H1 (cell line): ENCODE results near the gene ZNF831. TPM values are rescaled to one million over a fixed set of nuclear protein-coding genes. Genes with fewer than 3 reads are reported as not detected.

Experiments
- CTCF ChIA-PET: fragments of 300-600 bp; sonication (Branson Sonifier 250); formaldehyde crosslinking; loops from one replicate; lab custom pipeline; 2021; ENCODE audit not compliant: partially characterized antibody; lab: Charles Lee
- POLR2A ChIA-PET: fragments of 300-600 bp; sonication (Branson Sonifier 250); formaldehyde crosslinking; loops from one replicate; lab custom pipeline; 2021; ENCODE audit warnings: inconsistent platforms; ENCODE audit not compliant: partially characterized antibody; lab: Charles Lee
- DNase-seq, 2 experiments: peaks; one replicate each; pipeline versions ENCODE4 v3.0.0 to v3.0.0-alpha.2; 2010 to 2022; ENCODE audit warnings: low spot score in 2 of 2, low read depth in 1 of 2, mixed read lengths in 1 of 2
- FAIRE-seq: peaks from 2 replicates; lab custom pipeline; 2011; peaks lifted over from hg19 to GRCh38; lab: Jason Lieb, UNC
- H2AFZ ChIP-seq: 2 replicates; pipeline ENCODE4 v1.8.1; 2012; ENCODE audit warnings: low read length, inconsistent platforms
- H2AK5ac ChIP-seq: 2 replicates; pipeline ENCODE4 v1.6.1; 2013; ENCODE audit warnings: low read depth, low read length
- H2BK120ac ChIP-seq: replicated peaks from 2 replicates; pipeline ENCODE3; 2013; ENCODE audit warnings: low read depth, low read length, inconsistent platforms
- H2BK12ac ChIP-seq: 2 replicates; pipeline ENCODE4 v1.6.1; 2013; ENCODE audit warnings: low read depth, low read length
- H2BK15ac ChIP-seq: 2 replicates; pipeline ENCODE4 v1.6.1; 2013; ENCODE audit warnings: low read length
- H2BK20ac ChIP-seq: 2 replicates; pipeline ENCODE4 v1.6.1; 2013; ENCODE audit warnings: low read length
- H2BK5ac ChIP-seq: 2 replicates; pipeline ENCODE4 v1.6.1; 2013; ENCODE audit warnings: low read depth, low read length
- H3K14ac ChIP-seq: 2 replicates; pipeline ENCODE4 v1.6.1; 2013; ENCODE audit warnings: inconsistent platforms; ENCODE audit not compliant: insufficient read length
- H3K18ac ChIP-seq: 2 replicates; pipeline ENCODE4 v1.6.1; 2013; ENCODE audit warnings: low read length; ENCODE audit errors: extremely low read depth
- H3K23ac ChIP-seq: 2 replicates; pipeline ENCODE4 v1.6.1; 2013; ENCODE audit warnings: inconsistent platforms; ENCODE audit not compliant: insufficient read length
- H3K23me2 ChIP-seq: 2 replicates; pipeline ENCODE4 v1.6.1; 2013; ENCODE audit warnings: low read depth, low read length
- H3K27ac ChIP-seq: 2 replicates; pipeline ENCODE4 v1.6.1; 2011; ENCODE audit warnings: low read depth, low read length, inconsistent platforms
- H3K27me3 ChIP-seq, 4 experiments: replicated peaks in 1 of 4; 1 replicate in 1 of 4; 2 replicates in 3 of 4; pipeline versions ENCODE4 v1.6.1 to v1.8.1; 2011 to 2013; ENCODE audit warnings: low read length in 3 of 4, mild to moderate bottlenecking in 3 of 4, inconsistent platforms in 2 of 4, mixed read lengths in 2 of 4, moderate library complexity in 1 of 4; ENCODE audit not compliant: control insufficient read depth in 3 of 4, insufficient read depth in 3 of 4; ENCODE audit errors: extremely low read depth in 1 of 4
- H3K36me3 ChIP-seq, 4 experiments: 2 replicates each; pipeline versions ENCODE4 v1.6.1 to v1.8.1; 2011 to 2013; ENCODE audit warnings: mild to moderate bottlenecking in 4 of 4, low read length in 3 of 4, moderate library complexity in 2 of 4, control low read depth in 1 of 4, inconsistent platforms in 1 of 4; ENCODE audit not compliant: insufficient read depth in 4 of 4, control insufficient read depth in 2 of 4
- H3K4ac ChIP-seq: replicated peaks from 2 replicates; pipeline ENCODE3; 2013; ENCODE audit warnings: low read length, low read depth, mixed read lengths, inconsistent platforms; ENCODE audit not compliant: insufficient read length
- H3K4me1 ChIP-seq, 4 experiments: replicated peaks in 1 of 4; 1 replicate in 1 of 4; 2 replicates in 3 of 4; pipeline versions ENCODE4 v1.6.1 to v1.8.1; 2011 to 2013; ENCODE audit warnings: low read length in 3 of 4, inconsistent platforms in 2 of 4, mixed read lengths in 1 of 4; ENCODE audit not compliant: insufficient read depth in 4 of 4, control insufficient read depth in 3 of 4
- H3K4me2 ChIP-seq, 2 experiments: 2 replicates each; pipeline versions ENCODE4 v1.6.1 to v1.8.1; 2011 to 2013; ENCODE audit warnings: low read depth in 2 of 2, low read length in 2 of 2, control low read depth in 1 of 2, inconsistent platforms in 1 of 2, mild to moderate bottlenecking in 1 of 2; ENCODE audit not compliant: insufficient read depth in 1 of 2
- H3K4me3 ChIP-seq, 4 experiments: fragments of 200-600, 300-600 bp in 1 of 4; sonication (generic), shearing (Covaris generic), sonication (Bioruptor Twin) in 1 of 4; 2 replicates each; pipeline versions ENCODE4 v1.5.1 to v1.8.1; 2011 to 2016; ENCODE audit warnings: low read length in 4 of 4, low read depth in 3 of 4, control low read depth in 2 of 4, inconsistent platforms in 2 of 4, mild to moderate bottlenecking in 2 of 4, mixed read lengths in 1 of 4, moderate library complexity in 1 of 4; ENCODE audit not compliant: insufficient read depth in 2 of 4; ENCODE audit errors: extremely low read depth in 1 of 4
- H3K56ac ChIP-seq: replicated peaks from 2 replicates; pipeline ENCODE3; 2013; ENCODE audit warnings: low read depth, mild to moderate bottlenecking, mixed read lengths, low read length, inconsistent platforms; ENCODE audit not compliant: insufficient read length
- H3K79me1 ChIP-seq: 2 replicates; pipeline ENCODE4 v1.6.1; 2013; ENCODE audit warnings: low read depth, low read length, control low read depth
- H3K79me2 ChIP-seq, 2 experiments: 2 replicates each; pipeline versions ENCODE4 v1.6.1 to v1.8.1; 2012 to 2013; ENCODE audit warnings: low read length in 2 of 2, mild to moderate bottlenecking in 2 of 2, inconsistent platforms in 1 of 2; ENCODE audit not compliant: insufficient read depth in 2 of 2, control insufficient read depth in 1 of 2
- H3K9ac ChIP-seq, 4 experiments: replicated peaks in 1 of 4; 1 replicate in 1 of 4; 2 replicates in 3 of 4; pipeline versions ENCODE4 v1.6.1 to v1.8.1; 2011 to 2013; ENCODE audit warnings: low read depth in 3 of 4, low read length in 3 of 4, control low read depth in 2 of 4, mild to moderate bottlenecking in 2 of 4, moderate library complexity in 2 of 4, inconsistent platforms in 1 of 4; ENCODE audit errors: extremely low read depth in 1 of 4
- H3K9me3 ChIP-seq, 2 experiments: 2 replicates each; pipeline versions ENCODE4 v1.6.1 to v1.8.1; 2012 to 2013; ENCODE audit warnings: mild to moderate bottlenecking in 2 of 2, moderate library complexity in 2 of 2, control low read depth in 1 of 2, inconsistent platforms in 1 of 2, low read depth in 1 of 2, low read length in 1 of 2, mixed read lengths in 1 of 2; ENCODE audit not compliant: insufficient read depth in 2 of 2
- H4K20me1 ChIP-seq, 2 experiments: replicated peaks in 1 of 2; 2 replicates each; pipeline versions ENCODE3 to v1.8.1; 2011 to 2013; ENCODE audit warnings: inconsistent platforms in 2 of 2, low read length in 2 of 2, mild to moderate bottlenecking in 1 of 2; ENCODE audit not compliant: insufficient read depth in 2 of 2, control insufficient read depth in 1 of 2
- H4K5ac ChIP-seq: 2 replicates; pipeline ENCODE4 v1.6.1; 2013; ENCODE audit warnings: low read length, low read depth, mixed read lengths, inconsistent platforms; ENCODE audit not compliant: insufficient read length
- H4K8ac ChIP-seq: 2 replicates; pipeline ENCODE4 v1.8.0; 2013; ENCODE audit warnings: mild to moderate bottlenecking, moderate library complexity, low read length, inconsistent platforms; ENCODE audit not compliant: insufficient read depth; ENCODE audit errors: extremely low read depth
- H4K91ac ChIP-seq: replicated peaks from 2 replicates; pipeline ENCODE3; 2013; ENCODE audit warnings: low read length, mixed read lengths, inconsistent platforms; ENCODE audit not compliant: insufficient read length
- CREB1 ChIP-seq: IDR thresholded peaks from 2 replicates; pipeline ENCODE4 v1.6.1; 2012; ENCODE audit warnings: inconsistent platforms
- CTBP2 ChIP-seq: IDR thresholded peaks from 2 replicates; pipeline ENCODE4 v1.7.0; 2011; ENCODE audit warnings: borderline replicate concordance, mild to moderate bottlenecking, moderate library complexity, mixed read lengths, low read length; ENCODE audit not compliant: insufficient read depth, insufficient read length
- EZH2 ChIP-seq: fragments of 200-600 bp; sonication (generic); IDR thresholded peaks from 2 replicates; pipeline ENCODE4 v1.7.1; 2012; ENCODE audit warnings: low read depth, mild to moderate bottlenecking, moderate library complexity, low read length, inconsistent platforms; ENCODE audit not compliant: severe bottlenecking
- GABPA ChIP-seq: IDR thresholded peaks from 2 replicates; pipeline ENCODE4 v1.6.1; 2011; ENCODE audit warnings: mild to moderate bottlenecking, low read length, moderate library complexity, borderline replicate concordance; ENCODE audit not compliant: insufficient read depth
- HDAC6 ChIP-seq: IDR thresholded peaks from one replicate; pipeline ENCODE4 v1.7.1; 2012; ENCODE audit warnings: low read depth, mild to moderate bottlenecking, inconsistent platforms, low read length, moderate library complexity
- JUND ChIP-seq: IDR thresholded peaks from 2 replicates; pipeline ENCODE4 v1.6.1; 2011; ENCODE audit warnings: mild to moderate bottlenecking, improper control_type of control experiment, low read length
- RAD21 ChIP-seq, 2 experiments: IDR thresholded peaks in 1 of 2; conservative IDR thresholded peaks in 1 of 2; 2 replicates each; pipeline ENCODE4 v1.6.1; 2011; ENCODE audit warnings: low read depth in 2 of 2, low read length in 2 of 2, improper control_type of control experiment in 1 of 2, inconsistent platforms in 1 of 2, mild to moderate bottlenecking in 1 of 2, moderate library complexity in 1 of 2
- RXRA ChIP-seq: IDR thresholded peaks from 2 replicates; pipeline ENCODE4 v1.6.1; 2011; ENCODE audit warnings: low read depth, mild to moderate bottlenecking, low read length, moderate library complexity; ENCODE audit not compliant: insufficient read depth
- SIN3A ChIP-seq, 2 experiments: IDR thresholded peaks in 1 of 2; conservative IDR thresholded peaks in 1 of 2; 2 replicates each; pipeline ENCODE4 v1.6.1; 2011 to 2012; ENCODE audit warnings: low read length in 2 of 2, improper control_type of control experiment in 1 of 2, low read depth in 1 of 2, mild to moderate bottlenecking in 1 of 2
- SRF ChIP-seq: IDR thresholded peaks from 2 replicates; pipeline ENCODE4 v1.6.1; 2011; ENCODE audit warnings: mild to moderate bottlenecking, low read depth, low read length, moderate library complexity
- WGBS, 2 experiments: shearing (Covaris generic) in 1 of 2; methylation state at CpG; one replicate each; pipeline versions ENCODE4 v1.1.6 to v1.1.7; 2013 to 2015; ENCODE audit warnings: low lambda C conversion rate in 2 of 2, mixed read lengths in 2 of 2, inconsistent platforms in 1 of 2, low coverage in 1 of 2, missing lambda C conversion rate in 1 of 2; ENCODE audit not compliant: insufficient replicate concordance in 2 of 2, insufficient coverage in 1 of 2, insufficient read length in 1 of 2; ENCODE audit errors: extremely low coverage in 1 of 2, missing lambda C conversion rate in 1 of 2; 5-methylcytosine and 5-hydroxymethylcytosine counted together
- polyA plus RNA-seq, 7 experiments: library from polyadenylated mRNA; depleted of rRNA in 3 of 7; stranded (reverse) in 5 of 7; unstranded in 2 of 7; fragments of >200 nt in 5 of 7; fragments of 200-250 nt in 2 of 7; gene quantifications; 1 replicate in 5 of 7; 2 replicates in 1 of 7; 4 replicates in 1 of 7; pipeline versions ENCODE4 v1.2.1 to v1.2.3, GENCODE V29; 2011 to 2013; ENCODE audit warnings: missing spikeins in 2 of 7, mixed read lengths in 2 of 7
- total RNA-seq: library from RNA; stranded (reverse); fragmentation: NEBNext Ultra II Directional; extraction: Animal tissue kit (Norgen Biotek cat#: 25700); gene quantifications from 2 replicates; pipeline ENCODE4 v1.2.1, GENCODE V29; 2021
- TF ChIP-seq, protein P1 (sequence below): IDR thresholded peaks from 2 replicates; pipeline ENCODE4 v1.6.1; 2011; ENCODE audit warnings: low read depth, mild to moderate bottlenecking, low read length; ENCODE audit not compliant: insufficient read depth

Gene ZNF831
- total and polyA plus RNA-seq, 2 of the 8 experiments (the other 6 are each of a cell fraction or from before 2014, with no cell fraction given), result not detected

DNA sequence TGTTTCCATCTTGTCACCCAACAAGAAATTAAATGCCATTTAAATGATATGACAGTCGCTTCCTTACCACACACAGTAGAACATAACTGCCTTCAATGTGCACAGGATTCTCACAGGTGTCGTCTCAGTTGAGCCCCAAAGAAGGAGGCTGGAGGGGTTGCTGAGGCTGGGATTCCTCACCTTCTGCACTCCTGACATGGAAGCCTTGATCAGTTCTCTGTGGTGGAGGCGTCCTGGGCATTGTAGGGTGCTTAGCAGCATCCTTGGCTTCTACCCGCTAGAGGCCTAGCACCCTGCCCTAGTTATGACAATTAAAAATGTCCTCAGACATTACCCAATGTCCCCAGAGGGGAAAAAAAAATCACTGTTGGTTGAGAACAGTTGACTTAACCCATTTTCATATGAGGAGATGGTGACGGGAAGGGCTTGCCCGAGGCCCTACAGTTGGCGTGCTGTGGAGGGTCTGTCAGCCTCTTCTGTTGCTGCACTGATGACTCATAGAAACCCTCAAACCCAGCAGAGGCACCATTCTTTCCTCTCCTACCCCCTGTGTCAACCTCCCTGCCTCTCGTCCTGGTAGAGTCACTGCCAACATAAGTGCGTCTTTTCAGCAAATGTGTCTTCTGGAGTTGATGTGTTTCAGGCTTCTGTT, 19.3 kb upstream of the ZNF831 start:
- no peak overlapping the region for H3K9ac ChIP-seq
- POLR2A ChIA-PET, result no interaction called here
- H3K79me2 ChIP-seq, result no peaks in the 10 kb centered on the region
- no peaks in the 10 kb centered on the region; a peak in 1 of 4 replicates for H3K9me3 ChIP-seq
- no peaks in the 10 kb centered on the region for H3K36me3 ChIP-seq
- no peak overlapping the region for H2BK15ac ChIP-seq
- H3K4me2 ChIP-seq, result no peak overlapping the region
- no peaks in the 10 kb centered on the region; a peak in 1 of 7 replicates for H3K27me3 ChIP-seq
- H3K23ac ChIP-seq, result no peak overlapping the region
- H3K4me1 ChIP-seq, result no peaks in the 10 kb centered on the region
- DNase-seq (no peak), FAIRE-seq (no peak)
- no peaks in the 10 kb centered on the region for H3K79me1 ChIP-seq
- H3K27ac ChIP-seq, result no peak overlapping the region
- no peak overlapping the region for H2BK12ac ChIP-seq
- no peak overlapping the region for H4K8ac ChIP-seq
- no peaks in the 10 kb centered on the region for H3K23me2 ChIP-seq
- H3K4ac ChIP-seq, result no peak overlapping the region
- H3K4me3 ChIP-seq, result no peak overlapping the region
- H2BK20ac ChIP-seq, result no peak overlapping the region
- no peak overlapping the region for H2BK120ac ChIP-seq
- H2AFZ ChIP-seq, result no peak overlapping the region
- H4K20me1 ChIP-seq, result no peaks in the 10 kb centered on the region
- no peak overlapping the region for H3K14ac ChIP-seq
- H4K5ac ChIP-seq, result no peak overlapping the region
- no peak overlapping the region for H4K91ac ChIP-seq
- H3K18ac ChIP-seq, result no peak overlapping the region
- 91% methylated on average over 9 of the region's 9 CpGs; no CpG with 5 or more reads in 1 of the 2 experiments for WGBS, 2 experiments
- H2BK5ac ChIP-seq, result no peak overlapping the region
- H2AK5ac ChIP-seq, result no peak overlapping the region
- H3K56ac ChIP-seq, result no peak overlapping the region
- CTCF ChIA-PET, result no interaction called here
- TF ChIP-seq, protein P1, sequence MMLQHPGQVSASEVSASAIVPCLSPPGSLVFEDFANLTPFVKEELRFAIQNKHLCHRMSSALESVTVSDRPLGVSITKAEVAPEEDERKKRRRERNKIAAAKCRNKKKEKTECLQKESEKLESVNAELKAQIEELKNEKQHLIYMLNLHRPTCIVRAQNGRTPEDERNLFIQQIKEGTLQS, result no peak
- TF ChIP-seq RAD21 (IDR thresholded peaks at IDR 0.05 in 1 of 2, conservative IDR thresholded peaks at IDR 0.05 in 1 of 2; ENCODE audit: low read depth in 2 of 2, low read length in 2 of 2) (no peak), SIN3A (conservative IDR thresholded peaks at IDR 0.05 in 1 of 2, IDR thresholded peaks at IDR 0.05 in 1 of 2; ENCODE audit: low read depth in 1 of 2, low read length in 2 of 2) (no peak), CTBP2 (no peak), CREB1 (no peak), EZH2 (no peak), JUND (no peak), HDAC6 (no peak), RXRA (no peak), GABPA (no peak), SRF (no peak)
